IPS-18a (cell line): ENCODE data around the gene HS6ST1.

Experiments
- H3K27ac ChIP-seq: one replicate; pipeline ENCODE4 v1.5.1; 2013; ENCODE audit warnings: low read length
- H3K27me3 ChIP-seq: one replicate; pipeline ENCODE4 v1.6.1; 2013; ENCODE audit warnings: mild to moderate bottlenecking, low read length; ENCODE audit not compliant: control insufficient read depth, insufficient read depth
- H3K36me3 ChIP-seq: one replicate; pipeline ENCODE4 v1.6.1; 2013; ENCODE audit warnings: low read depth, low read length; ENCODE audit not compliant: control insufficient read depth
- H3K4me1 ChIP-seq: one replicate; pipeline ENCODE4 v1.6.1; 2013; ENCODE audit warnings: low read depth, low read length; ENCODE audit not compliant: control insufficient read depth
- H3K4me3 ChIP-seq: one replicate; pipeline ENCODE4 v1.5.1; 2013; ENCODE audit warnings: low read length
- H3K9ac ChIP-seq: one replicate; pipeline ENCODE4 v1.6.1; 2013; ENCODE audit warnings: mild to moderate bottlenecking, low read length, moderate library complexity
- H3K9me3 ChIP-seq: one replicate; pipeline ENCODE4 v1.6.1; 2013; ENCODE audit warnings: low read depth, low read length; ENCODE audit not compliant: control insufficient read depth

Gene HS6ST1

GRCh38 chr2:128325611-128326181, 7.0 kb upstream of the HS6ST1 start:
- Histone ChIP-seq H3K27me3 (peaks cover 9% of the 10 kb centered on the region), H3K9me3 (no peaks in the 10 kb centered on the region), H3K27ac (no peak overlapping the region), H3K4me3 (no peak overlapping the region), H3K9ac (no peak overlapping the region), H3K4me1 (peaks cover 10% of the 10 kb centered on the region), H3K36me3 (no peaks in the 10 kb centered on the region)

- Histone ChIP-seq H3K4me3 (no peak overlapping the region), H3K27me3 (peaks cover 17% of the 10 kb centered on the region), H3K4me1 (peaks cover 10% of the 10 kb centered on the region), H3K9ac (no peak overlapping the region), H3K9me3 (no peaks in the 10 kb centered on the region), H3K27ac (no peak overlapping the region), H3K36me3 (no peaks in the 10 kb centered on the region)
These were observed 6.3 kb upstream of the HS6ST1 start for GRCh38 chr2:128324897-128325410.

- peaks cover 23% of the 10 kb centered on the region for H3K27me3 ChIP-seq
- no peak overlapping the region for H3K9ac ChIP-seq
- H3K4me3 ChIP-seq, result no peak overlapping the region
- H3K36me3 ChIP-seq, result no peaks in the 10 kb centered on the region
- H3K4me1 ChIP-seq, result peaks cover 12% of the 10 kb centered on the region
- H3K9me3 ChIP-seq, result no peaks in the 10 kb centered on the region
- no peak overlapping the region for H3K27ac ChIP-seq
These were observed 5.6 kb upstream of the HS6ST1 start for GRCh38 chr2:128324008-128324896.

GRCh38 chr2:128323555-128323931, 4.9 kb upstream of the HS6ST1 start:
- Histone ChIP-seq H3K9me3 (no peaks in the 10 kb centered on the region), H3K36me3 (no peaks in the 10 kb centered on the region), H3K9ac (no peak overlapping the region), H3K4me1 (peaks cover 13% of the 10 kb centered on the region), H3K27ac (no peak overlapping the region), H3K27me3 (peaks cover 25% of the 10 kb centered on the region), H3K4me3 (no peak overlapping the region)

- Histone ChIP-seq H3K4me3 (peak overlapping the region; percentile 58), H3K9ac (no peak overlapping the region), H3K9me3 (no peaks in the 10 kb centered on the region), H3K36me3 (no peaks in the 10 kb centered on the region), H3K27me3 (peaks cover 25% of the 10 kb centered on the region), H3K27ac (no peak overlapping the region), H3K4me1 (peaks cover 13% of the 10 kb centered on the region)
These were observed 4.3 kb upstream of the HS6ST1 start for GRCh38 chr2:128322715-128323554.

GRCh38 chr2:128321784-128322714, 3.4 kb upstream of the HS6ST1 start:
- no peaks in the 10 kb centered on the region for H3K36me3 ChIP-seq
- H3K4me3 ChIP-seq, result peak overlapping the region; percentile 58
- peaks cover 25% of the 10 kb centered on the region for H3K27me3 ChIP-seq
- H3K4me1 ChIP-seq, result peaks cover 13% of the 10 kb centered on the region
- H3K27ac ChIP-seq, result no peak overlapping the region
- H3K9me3 ChIP-seq, result no peaks in the 10 kb centered on the region
- H3K9ac ChIP-seq, result peak overlapping the region; percentile 45

GRCh38 chr2:128320906-128321771, 2.5 kb upstream of the HS6ST1 start:
- Histone ChIP-seq H3K9ac (no peak overlapping the region), H3K36me3 (no peaks in the 10 kb centered on the region), H3K27me3 (peaks cover 25% of the 10 kb centered on the region), H3K9me3 (no peaks in the 10 kb centered on the region), H3K4me3 (peak overlapping the region; percentile 13), H3K4me1 (peaks cover 20% of the 10 kb centered on the region), H3K27ac (no peak overlapping the region)

- H3K9ac ChIP-seq, result no peak overlapping the region
- peaks cover 3% of the 10 kb centered on the region for H3K36me3 ChIP-seq
- H3K9me3 ChIP-seq, result no peaks in the 10 kb centered on the region
- H3K27me3 ChIP-seq, result peaks cover 25% of the 10 kb centered on the region
- no peak overlapping the region for H3K27ac ChIP-seq
- peaks cover 28% of the 10 kb centered on the region for H3K4me1 ChIP-seq
- no peak overlapping the region for H3K4me3 ChIP-seq
These were observed 1.7 kb upstream of the HS6ST1 start for GRCh38 chr2:128320192-128320905.

- Histone ChIP-seq H3K36me3 (peaks cover 4% of the 10 kb centered on the region), H3K9ac (peak overlapping the region; percentile 28), H3K27me3 (peaks cover 25% of the 10 kb centered on the region), H3K27ac (no peak overlapping the region), H3K4me3 (peak overlapping the region; percentile 62), H3K9me3 (no peaks in the 10 kb centered on the region), H3K4me1 (peaks cover 30% of the 10 kb centered on the region)
These were observed 1.0 kb upstream of the HS6ST1 start for GRCh38 chr2:128319631-128320191.
